ENCODE data around the gene APBB2. TPM values are rescaled to one million over a fixed set of nuclear protein-coding genes. Genes with fewer than 3 reads are reported as not detected.

The APBB2 gene
- total and polyA plus RNA-seq, 4 donors: 82.2 to 104 (median 91.6) TPM

DNA sequence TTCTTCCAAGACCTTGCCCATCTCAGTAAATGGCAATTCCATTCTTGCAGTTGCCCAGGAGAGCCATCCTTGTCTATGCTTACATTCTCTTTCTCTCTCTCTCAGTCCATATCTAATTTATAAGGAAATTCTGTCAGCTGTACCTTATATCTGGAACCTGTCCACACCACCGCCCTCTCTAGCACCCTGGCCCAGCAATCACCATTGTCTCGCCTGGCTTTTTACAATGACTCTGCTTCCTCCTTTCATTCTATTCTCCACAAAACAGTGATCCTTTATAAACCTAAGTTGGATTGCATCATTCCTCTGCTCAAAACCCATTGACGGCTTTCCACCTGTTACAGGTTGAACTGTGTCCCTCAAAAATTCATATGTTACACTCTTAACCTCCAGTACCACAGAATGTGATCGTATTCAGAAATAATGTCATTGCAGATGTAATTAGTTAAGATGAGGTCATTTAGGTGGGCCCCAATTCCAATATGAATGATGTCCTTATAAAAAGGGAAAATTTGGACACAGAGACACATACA, 31.3 kb downstream of the APBB2 start:
- Histone ChIP-seq H3K9me3 (ENCODE audit: control insufficient read depth, insufficient read depth, low read length) (no peaks in the 10 kb centered on the region), H3K27me3 (ENCODE audit: control insufficient read depth, insufficient read depth, low read length) (no peaks in the 10 kb centered on the region), H3K4me3 (ENCODE audit: low read depth, low read length) (no peak overlapping the region), H3K27ac (ENCODE audit: low read depth, low read length) (no peak overlapping the region), H3K4me1 (ENCODE audit: control insufficient read depth, insufficient read depth, low read length) (no peaks in the 10 kb centered on the region), H3K36me3 (ENCODE audit: control insufficient read depth, insufficient read depth, low read length) (no peaks in the 10 kb centered on the region)
- WGBS (ENCODE audit: insufficient coverage): 89% methylated on average over 2 of the region's 4 CpGs
- DNase-seq (ENCODE audit: low read depth in 4 of 6, low spot score in 6 of 6): no peak

DNA sequence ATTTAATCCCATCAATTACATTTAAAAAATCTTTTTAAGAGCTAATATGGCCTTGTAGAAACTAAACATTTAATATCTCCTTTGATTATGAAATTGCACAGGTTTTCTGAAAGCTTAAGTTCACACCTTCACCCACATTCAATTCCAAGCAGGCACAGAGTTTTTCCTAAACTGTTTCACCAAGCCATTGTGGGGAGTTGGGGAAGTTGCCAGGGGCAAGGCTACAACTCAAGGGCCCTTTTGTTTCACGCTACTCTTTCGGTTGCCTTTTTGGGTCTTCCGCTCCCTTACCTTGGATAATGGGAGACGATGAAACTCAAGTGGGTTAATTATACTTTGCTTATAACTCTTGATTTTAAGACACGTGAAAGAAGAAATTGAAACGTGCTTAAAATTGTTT, 33.3 kb downstream of the APBB2 start:
- no peaks in the 10 kb centered on the region for H3K36me3 ChIP-seq (ENCODE audit: control insufficient read depth, insufficient read depth, low read length)
- no peak overlapping the region for H3K27ac ChIP-seq (ENCODE audit: low read depth, low read length)
- 60% methylated on average over 1 of the region's 6 CpGs for WGBS (ENCODE audit: insufficient coverage)
- peak in 1 of 6 donors; percentile 51 for DNase-seq (ENCODE audit: low read depth in 4 of 6, low spot score in 6 of 6)
- no peaks in the 10 kb centered on the region for H3K27me3 ChIP-seq (ENCODE audit: control insufficient read depth, insufficient read depth, low read length)
- H3K9me3 ChIP-seq (ENCODE audit: control insufficient read depth, insufficient read depth, low read length): no peaks in the 10 kb centered on the region
- no peaks in the 10 kb centered on the region for H3K4me1 ChIP-seq (ENCODE audit: control insufficient read depth, insufficient read depth, low read length)
- no peak overlapping the region for H3K4me3 ChIP-seq (ENCODE audit: low read depth, low read length)

DNA sequence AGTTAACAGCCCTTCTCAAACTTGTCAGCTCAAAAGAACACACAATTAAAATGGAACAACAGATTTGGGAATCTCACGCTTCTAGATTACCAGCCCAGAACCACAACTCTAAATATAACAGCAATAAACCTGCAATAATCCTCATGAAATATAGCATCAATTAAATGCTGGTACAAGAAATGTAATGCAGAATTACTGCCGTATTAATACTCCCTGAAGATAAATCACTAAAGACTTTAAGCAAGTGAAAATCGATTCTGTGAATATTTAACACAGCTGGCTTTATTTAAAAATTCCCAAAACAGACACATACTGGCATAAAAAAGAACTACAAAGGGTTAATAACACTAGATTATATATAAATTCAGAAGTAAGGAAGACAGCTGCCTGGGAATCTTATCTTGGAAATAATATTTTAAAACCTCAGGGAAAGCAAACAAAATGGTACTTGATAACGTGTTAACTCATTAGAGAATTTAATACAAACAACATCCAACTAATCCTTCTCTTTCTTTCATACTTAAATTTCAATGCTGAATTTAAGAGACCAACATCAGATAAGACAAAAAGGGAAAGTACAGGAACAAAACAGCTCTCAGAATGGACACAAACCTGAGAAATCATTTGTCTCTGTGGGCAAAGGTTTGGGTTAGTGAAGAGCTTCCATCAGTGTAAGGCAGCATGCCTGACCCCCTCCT, 34.7 kb downstream of the APBB2 start:
- DNase-seq (ENCODE audit: low read depth in 4 of 6, low spot score in 6 of 6): peak in 2 of 6 donors; percentile 37 to 92
- Histone ChIP-seq H3K9me3 (ENCODE audit: control insufficient read depth, insufficient read depth, low read length) (no peaks in the 10 kb centered on the region), H3K4me1 (ENCODE audit: control insufficient read depth, insufficient read depth, low read length) (no peaks in the 10 kb centered on the region), H3K27me3 (ENCODE audit: control insufficient read depth, insufficient read depth, low read length) (no peaks in the 10 kb centered on the region), H3K36me3 (ENCODE audit: control insufficient read depth, insufficient read depth, low read length) (no peaks in the 10 kb centered on the region), H3K4me3 (ENCODE audit: low read depth, low read length) (no peak overlapping the region), H3K27ac (ENCODE audit: low read depth, low read length) (no peak overlapping the region)
- WGBS (ENCODE audit: insufficient coverage): no CpG with 5 or more reads among the region's 4 CpGs

DNA sequence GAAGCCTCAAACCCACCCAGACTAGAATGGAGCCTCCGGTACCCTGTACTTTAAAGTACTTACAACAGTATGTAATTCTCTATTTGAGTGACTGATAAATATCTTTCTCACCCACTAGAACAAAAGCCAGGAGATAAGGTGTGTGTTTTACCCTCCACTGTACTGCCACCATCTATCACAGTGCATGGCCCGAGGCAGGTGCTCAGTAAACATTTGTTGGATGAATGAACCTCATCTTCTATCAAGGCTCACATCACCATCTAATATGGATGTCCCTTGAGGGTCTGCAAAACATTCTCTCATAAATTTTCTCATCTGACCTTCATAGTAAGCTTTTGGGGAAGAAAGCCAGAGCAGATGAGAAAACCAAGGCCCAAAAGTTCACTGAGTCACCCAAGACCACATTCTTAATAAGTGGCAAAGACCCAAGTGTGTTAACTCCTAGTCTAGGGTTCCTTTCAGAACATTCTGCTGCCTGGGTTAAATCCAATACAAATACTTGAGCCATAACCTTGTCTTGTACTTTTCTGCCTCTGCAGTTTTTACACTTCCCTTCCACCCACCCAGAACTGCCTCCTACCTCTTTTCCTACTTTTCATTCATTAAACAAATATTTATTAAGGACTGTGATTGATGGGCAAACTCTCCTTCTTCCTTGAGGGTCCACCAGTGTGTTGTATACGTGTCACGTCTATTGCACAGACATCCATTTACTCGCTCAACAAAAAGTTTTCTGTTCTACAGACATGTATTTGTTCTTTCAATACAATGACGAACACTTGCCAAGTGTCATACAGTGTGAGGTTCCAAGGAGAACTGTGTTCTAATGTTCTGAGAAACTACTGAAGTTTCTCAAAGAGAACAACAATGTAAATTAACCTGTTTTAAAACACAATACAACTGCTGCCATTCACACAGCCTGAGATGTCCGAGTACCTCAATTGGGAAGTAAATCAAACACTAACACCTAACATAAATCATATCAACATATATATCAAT, 35.7 kb downstream of the APBB2 start:
- H3K9me3 ChIP-seq (ENCODE audit: control insufficient read depth, insufficient read depth, low read length): no peaks in the 10 kb centered on the region
- no CpG with 5 or more reads among the region's 7 CpGs for WGBS (ENCODE audit: insufficient coverage)
- H3K36me3 ChIP-seq (ENCODE audit: control insufficient read depth, insufficient read depth, low read length): no peaks in the 10 kb centered on the region
- H3K27me3 ChIP-seq (ENCODE audit: control insufficient read depth, insufficient read depth, low read length): no peaks in the 10 kb centered on the region
- no peak overlapping the region for H3K27ac ChIP-seq (ENCODE audit: low read depth, low read length)
- no peak overlapping the region for H3K4me3 ChIP-seq (ENCODE audit: low read depth, low read length)
- no peaks in the 10 kb centered on the region for H3K4me1 ChIP-seq (ENCODE audit: control insufficient read depth, insufficient read depth, low read length)
- peak in 2 of 6 donors; percentile 35 to 43 for DNase-seq (ENCODE audit: low read depth in 4 of 6, low spot score in 6 of 6)

- Histone ChIP-seq H3K36me3 (ENCODE audit: control insufficient read depth, insufficient read depth, low read length) (no peaks in the 10 kb centered on the region), H3K27me3 (ENCODE audit: control insufficient read depth, insufficient read depth, low read length) (no peaks in the 10 kb centered on the region), H3K4me3 (ENCODE audit: low read depth, low read length) (no peak overlapping the region), H3K4me1 (ENCODE audit: control insufficient read depth, insufficient read depth, low read length) (no peaks in the 10 kb centered on the region), H3K9me3 (ENCODE audit: control insufficient read depth, insufficient read depth, low read length) (no peaks in the 10 kb centered on the region), H3K27ac (ENCODE audit: low read depth, low read length) (no peak overlapping the region)
- DNase-seq (ENCODE audit: low read depth in 4 of 6, low spot score in 6 of 6): no peak
Measured at GRCh38 chr4:41177016-41177415, 37.3 kb downstream of the APBB2 start.

DNA sequence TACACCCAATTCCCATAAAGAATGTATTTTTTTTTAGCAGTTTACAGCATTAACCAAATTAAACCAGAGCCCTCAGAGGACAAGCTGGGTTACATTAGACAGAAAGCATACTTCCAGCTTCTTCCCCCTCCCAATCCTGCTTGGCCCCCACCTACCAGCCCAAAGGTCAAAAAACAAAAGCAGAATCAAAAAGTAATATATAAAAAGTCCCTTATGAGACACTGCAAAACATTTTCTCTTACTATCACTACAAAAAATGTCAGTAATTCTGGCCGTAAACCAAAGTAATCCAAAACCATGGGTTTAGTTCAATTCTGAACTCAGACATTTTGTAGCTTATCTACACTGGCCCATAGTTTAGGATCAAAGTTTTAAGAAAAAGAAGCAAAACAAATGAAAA, 38.0 kb downstream of the APBB2 start:
- H3K27ac ChIP-seq (ENCODE audit: low read depth, low read length): no peak overlapping the region
- DNase-seq (ENCODE audit: low read depth in 4 of 6, low spot score in 6 of 6): no peak
- no peaks in the 10 kb centered on the region for H3K27me3 ChIP-seq (ENCODE audit: control insufficient read depth, insufficient read depth, low read length)
- WGBS (ENCODE audit: insufficient coverage): no CpG with 5 or more reads among the region's 1 CpG
- H3K4me3 ChIP-seq (ENCODE audit: low read depth, low read length): no peak overlapping the region
- H3K9me3 ChIP-seq (ENCODE audit: control insufficient read depth, insufficient read depth, low read length): no peaks in the 10 kb centered on the region
- no peaks in the 10 kb centered on the region for H3K4me1 ChIP-seq (ENCODE audit: control insufficient read depth, insufficient read depth, low read length)
- H3K36me3 ChIP-seq (ENCODE audit: control insufficient read depth, insufficient read depth, low read length): no peaks in the 10 kb centered on the region

DNA sequence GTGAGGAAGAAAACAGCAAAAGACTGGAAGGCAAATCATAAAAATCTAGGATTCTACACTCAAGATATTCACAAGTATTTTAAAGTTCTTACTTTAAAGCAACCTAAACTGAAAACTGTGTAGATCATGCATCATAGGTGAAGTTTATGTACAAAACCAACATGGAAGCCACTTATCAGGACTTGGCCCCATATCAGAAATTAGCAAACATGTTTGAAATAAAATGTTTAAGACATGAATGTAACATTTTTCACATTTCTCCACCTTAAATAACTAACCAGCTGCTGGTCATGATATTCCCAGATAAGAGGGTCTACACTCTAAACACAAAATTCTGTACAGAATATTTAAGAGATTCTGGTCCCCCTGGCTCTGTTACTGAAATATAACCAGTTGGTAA, 38.5 kb downstream of the APBB2 start:
- Histone ChIP-seq H3K27ac (ENCODE audit: low read depth, low read length) (no peak overlapping the region), H3K36me3 (ENCODE audit: control insufficient read depth, insufficient read depth, low read length) (no peaks in the 10 kb centered on the region), H3K4me1 (ENCODE audit: control insufficient read depth, insufficient read depth, low read length) (no peaks in the 10 kb centered on the region), H3K27me3 (ENCODE audit: control insufficient read depth, insufficient read depth, low read length) (no peaks in the 10 kb centered on the region), H3K9me3 (ENCODE audit: control insufficient read depth, insufficient read depth, low read length) (no peaks in the 10 kb centered on the region), H3K4me3 (ENCODE audit: low read depth, low read length) (no peak overlapping the region)
- DNase-seq (ENCODE audit: low read depth in 4 of 6, low spot score in 6 of 6): no peak

DNA sequence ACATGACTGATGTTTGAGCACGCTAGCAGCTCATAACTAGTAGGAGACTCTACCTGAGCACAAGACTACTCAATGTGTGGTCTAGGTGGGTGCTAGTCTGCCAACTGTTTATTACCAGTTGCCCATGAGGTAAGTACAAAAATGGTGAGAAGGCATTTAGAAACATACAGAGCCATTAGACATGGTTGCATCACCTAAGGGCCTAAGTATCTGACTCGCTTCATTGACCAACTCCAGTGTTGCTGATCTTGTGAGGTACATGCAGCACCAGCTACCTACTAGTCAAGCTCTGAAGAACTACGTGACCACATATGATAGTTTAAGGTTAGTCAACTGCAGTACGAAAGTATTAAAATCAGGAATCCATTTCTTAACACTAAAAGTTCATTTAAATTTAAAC, 39.9 kb downstream of the APBB2 start:
- H3K27ac ChIP-seq (ENCODE audit: low read depth, low read length): no peak overlapping the region
- 100% methylated on average over 1 of the region's 4 CpGs for WGBS (ENCODE audit: insufficient coverage)
- H3K9me3 ChIP-seq (ENCODE audit: control insufficient read depth, insufficient read depth, low read length): no peaks in the 10 kb centered on the region
- H3K27me3 ChIP-seq (ENCODE audit: control insufficient read depth, insufficient read depth, low read length): no peaks in the 10 kb centered on the region
- no peak overlapping the region for H3K4me3 ChIP-seq (ENCODE audit: low read depth, low read length)
- no peak for DNase-seq (ENCODE audit: low read depth in 4 of 6, low spot score in 6 of 6)
- no peaks in the 10 kb centered on the region for H3K36me3 ChIP-seq (ENCODE audit: control insufficient read depth, insufficient read depth, low read length)
- no peaks in the 10 kb centered on the region for H3K4me1 ChIP-seq (ENCODE audit: control insufficient read depth, insufficient read depth, low read length)

DNA sequence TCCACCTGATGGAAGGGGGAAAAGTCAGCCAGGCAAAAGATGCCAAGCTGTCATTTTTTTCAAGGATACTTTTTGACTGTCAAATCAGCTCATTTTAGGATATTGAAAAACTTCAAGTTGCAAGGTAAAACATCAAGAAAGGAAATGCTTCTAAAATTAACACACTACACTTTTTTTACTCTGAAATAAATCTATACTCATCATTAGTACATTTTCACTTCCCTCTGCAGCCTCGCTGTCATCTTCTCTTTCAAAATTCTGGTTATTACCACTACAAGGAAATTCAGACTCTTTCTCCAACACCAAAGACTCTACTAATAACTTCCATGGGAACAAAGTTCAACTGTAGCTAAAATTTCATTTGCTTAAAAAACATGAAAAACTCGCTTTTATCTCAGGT, 41.6 kb downstream of the APBB2 start:
- H3K9me3 ChIP-seq (ENCODE audit: control insufficient read depth, insufficient read depth, low read length): no peaks in the 10 kb centered on the region
- DNase-seq (ENCODE audit: low read depth in 4 of 6, low spot score in 6 of 6): no peak
- no peak overlapping the region for H3K27ac ChIP-seq (ENCODE audit: low read depth, low read length)
- no peaks in the 10 kb centered on the region for H3K27me3 ChIP-seq (ENCODE audit: control insufficient read depth, insufficient read depth, low read length)
- H3K4me1 ChIP-seq (ENCODE audit: control insufficient read depth, insufficient read depth, low read length): no peaks in the 10 kb centered on the region
- no peaks in the 10 kb centered on the region for H3K36me3 ChIP-seq (ENCODE audit: control insufficient read depth, insufficient read depth, low read length)
- no peak overlapping the region for H3K4me3 ChIP-seq (ENCODE audit: low read depth, low read length)
- WGBS (ENCODE audit: insufficient coverage): 92% methylated on average over 2 of the region's 2 CpGs

All from spinal cord (tissue), 10 donors.